NOMO-1 (cell line): Measurements from ENCODE around the gene GRK5.

ENCODE experiments used
- DNase-seq, 2 experiments: peaks; one replicate each; lab custom pipeline; 2025; ENCODE audit not compliant: unreplicated experiment in 2 of 2; lab: John Stamatoyannopoulos, UW

The GRK5 gene

DNA sequence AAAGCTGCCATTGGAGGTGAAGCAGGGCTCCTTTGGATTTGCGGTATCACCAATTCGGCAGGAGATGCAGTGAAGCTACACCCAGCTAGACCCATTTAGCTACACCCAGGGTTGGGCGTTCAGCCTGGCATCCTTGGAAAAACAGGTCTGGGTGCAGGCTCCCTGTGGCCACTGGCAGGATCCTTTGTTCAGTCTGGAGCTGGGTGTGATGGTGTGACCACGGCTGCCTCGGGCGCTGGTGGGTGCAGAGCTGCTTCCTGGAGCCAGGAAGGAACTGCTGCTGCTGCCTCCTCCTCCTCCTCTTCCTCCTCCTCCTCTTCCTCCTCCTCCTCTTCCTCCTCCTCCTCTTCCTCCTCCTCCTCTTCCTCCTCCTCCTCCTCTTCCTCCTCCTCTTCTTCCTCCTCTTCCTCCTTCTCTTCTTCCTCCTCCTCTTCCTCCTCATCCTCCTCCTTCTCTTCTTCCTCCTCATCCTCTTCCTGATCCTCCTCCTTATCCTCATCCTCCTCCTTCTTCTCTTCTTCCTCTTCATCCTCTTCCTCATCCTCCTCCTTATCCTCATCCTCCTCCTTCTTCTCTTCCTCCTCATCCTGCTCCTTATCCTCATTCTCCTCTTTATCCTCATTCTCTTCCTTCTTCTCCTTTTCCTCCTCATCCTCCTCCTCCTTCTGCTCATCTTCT lies 84.0 kb downstream of the GRK5 start:
- DNase-seq = no peak

DNA sequence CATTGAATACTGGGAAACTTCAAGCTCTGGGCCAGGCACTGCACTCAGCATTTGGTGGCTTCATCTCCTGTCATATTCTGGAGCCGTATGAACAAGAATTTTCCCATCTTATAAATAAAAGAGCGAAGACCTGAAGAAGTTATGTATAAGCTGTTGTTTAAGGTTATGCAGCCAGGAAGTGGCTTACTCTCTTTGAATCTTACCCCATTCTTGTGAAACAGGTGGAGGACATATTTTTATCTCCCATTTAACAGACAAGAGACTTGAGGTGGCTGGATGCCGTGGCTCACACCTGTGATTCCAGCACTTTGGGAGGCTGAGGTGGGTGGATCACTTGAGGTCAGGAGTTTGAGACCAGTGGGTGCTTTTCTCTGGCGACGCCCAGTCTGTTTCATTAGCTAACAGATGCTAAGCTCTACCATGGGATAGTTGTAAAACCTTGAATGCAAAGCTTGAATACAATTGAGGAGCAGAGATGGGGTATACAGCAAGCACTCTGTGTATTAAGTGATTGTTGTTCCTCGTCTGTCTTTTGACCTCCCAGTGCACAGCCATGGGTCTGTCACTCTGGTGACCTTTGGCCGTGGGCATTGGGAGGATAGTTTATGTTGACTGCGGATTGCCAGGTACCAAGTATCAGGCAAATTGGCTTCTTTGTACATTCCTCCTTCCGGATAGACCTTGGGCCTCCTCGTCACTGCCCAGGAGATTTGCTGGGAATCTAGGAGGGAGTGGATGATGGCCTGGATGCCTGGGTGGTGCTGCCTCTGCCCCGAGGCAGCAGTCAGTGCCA lies 85.8 kb downstream of the GRK5 start:
- no peak for DNase-seq

DNA sequence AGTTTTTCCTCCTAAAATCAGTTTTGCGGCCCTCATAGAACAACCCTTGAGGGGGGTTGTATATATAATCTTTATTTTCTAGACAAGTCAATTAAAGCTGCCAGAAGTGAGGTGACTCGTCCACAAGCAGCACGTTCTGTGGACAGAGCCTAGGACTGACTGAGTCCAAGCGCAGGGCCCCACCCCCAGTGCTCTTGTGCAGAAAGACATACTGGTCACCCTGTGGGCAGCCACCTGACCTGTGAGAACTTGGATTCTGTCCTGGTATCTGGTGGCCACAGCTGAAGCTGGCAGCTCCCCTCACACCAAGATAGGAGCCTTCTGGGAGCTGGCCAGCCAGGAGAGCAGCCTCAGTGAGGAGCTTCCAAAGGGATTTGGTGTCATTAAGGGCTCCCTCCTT lies 89.3 kb downstream of the GRK5 start:
- DNase-seq = no peak

DNA sequence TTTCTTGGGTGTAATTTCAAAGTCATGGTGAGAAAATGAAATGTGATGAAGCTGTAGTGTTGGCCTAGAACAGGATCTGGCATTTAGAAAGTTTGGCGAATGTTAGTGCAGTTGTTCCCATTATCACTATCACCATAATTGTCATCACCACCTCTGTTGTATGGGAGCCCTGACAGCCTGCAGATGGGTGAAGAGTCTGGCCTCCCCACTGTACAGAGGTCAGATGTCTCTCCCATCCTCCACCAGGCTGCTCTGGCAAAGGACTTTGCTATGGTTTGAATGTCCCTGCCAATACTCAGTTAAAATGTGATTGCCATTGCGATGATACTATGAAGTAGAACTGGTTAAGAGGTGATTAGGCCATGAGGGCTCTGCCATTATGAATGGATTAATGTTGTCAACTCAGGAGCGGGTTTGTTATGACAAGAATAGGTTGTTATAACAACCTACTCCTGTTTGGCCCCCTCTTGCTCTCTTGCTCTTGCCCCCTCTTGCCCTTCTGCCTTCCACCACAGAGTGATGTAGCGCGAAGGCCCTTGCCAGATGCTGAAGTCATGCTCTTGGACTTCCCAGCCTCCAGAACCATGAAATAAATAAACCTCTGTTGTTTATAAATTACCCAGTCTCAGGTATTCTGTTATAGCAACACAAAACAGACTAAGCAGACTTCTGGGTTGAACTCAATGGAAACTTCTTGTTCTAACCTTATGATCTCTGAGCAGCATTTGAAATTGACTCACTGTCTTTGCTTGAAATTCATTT lies 90.0 kb downstream of the GRK5 start:
- DNase-seq = no peak

DNA sequence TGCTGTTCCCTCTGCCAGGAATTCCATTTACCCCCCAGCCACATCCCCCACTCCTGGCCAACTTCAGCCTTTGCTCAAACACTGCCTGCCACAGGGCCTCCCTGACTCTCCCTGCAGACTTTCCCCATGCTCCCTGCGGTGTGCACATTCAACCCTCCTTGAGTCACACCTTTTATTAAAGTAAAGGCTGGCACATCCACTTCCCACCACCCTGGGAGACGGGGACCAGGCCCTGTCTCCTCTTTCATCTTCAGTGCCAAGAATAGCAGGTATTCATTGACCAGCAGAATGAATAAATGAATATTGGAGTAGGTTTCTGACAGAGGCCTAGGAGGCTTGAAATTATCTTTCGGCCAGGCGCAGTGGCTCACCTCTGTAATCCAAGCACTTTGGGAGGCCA lies 91.4 kb downstream of the GRK5 start:
- DNase-seq = no peak

DNA sequence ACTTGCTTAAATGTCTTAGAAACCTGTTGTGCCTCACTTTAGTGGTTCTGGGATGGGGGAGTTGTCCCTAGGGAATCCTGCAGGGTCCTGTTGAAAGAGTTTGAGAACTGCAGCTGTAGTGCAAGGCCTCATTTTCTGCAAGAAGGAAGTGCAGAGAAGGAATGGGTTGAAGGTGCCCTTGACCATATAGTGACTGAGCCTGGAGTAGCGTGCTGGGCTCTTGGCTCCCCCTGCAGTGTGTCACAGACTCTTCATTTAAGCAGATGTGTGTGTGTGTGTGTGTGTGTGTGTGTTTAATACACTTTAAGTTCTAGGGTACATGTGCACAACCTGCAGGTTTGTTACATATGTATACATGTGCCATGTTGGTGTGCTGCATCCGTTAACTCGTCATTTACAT lies 92.2 kb downstream of the GRK5 start:
- DNase-seq = peak; percentile 14 to 19

DNA sequence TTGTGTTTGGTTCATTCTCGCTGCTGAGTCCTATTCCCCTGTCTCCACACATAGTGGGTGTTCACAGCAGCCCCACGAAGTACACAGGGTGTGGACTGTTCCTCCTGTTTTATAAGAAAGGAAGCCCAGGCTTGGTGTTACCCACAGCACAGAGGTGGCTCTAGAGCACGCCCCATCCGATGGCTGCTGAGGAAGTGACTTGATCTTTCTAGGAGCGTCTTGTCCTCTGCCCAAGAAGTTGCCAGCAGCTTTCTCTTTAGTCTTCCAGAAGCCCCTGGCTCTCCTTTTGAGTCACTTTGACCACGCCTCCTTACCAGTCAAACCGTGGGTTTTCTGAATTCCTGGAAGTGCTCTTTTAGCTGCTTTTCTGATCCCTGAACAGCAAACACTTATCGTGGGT lies 94.0 kb downstream of the GRK5 start:
- DNase-seq = no peak

DNA sequence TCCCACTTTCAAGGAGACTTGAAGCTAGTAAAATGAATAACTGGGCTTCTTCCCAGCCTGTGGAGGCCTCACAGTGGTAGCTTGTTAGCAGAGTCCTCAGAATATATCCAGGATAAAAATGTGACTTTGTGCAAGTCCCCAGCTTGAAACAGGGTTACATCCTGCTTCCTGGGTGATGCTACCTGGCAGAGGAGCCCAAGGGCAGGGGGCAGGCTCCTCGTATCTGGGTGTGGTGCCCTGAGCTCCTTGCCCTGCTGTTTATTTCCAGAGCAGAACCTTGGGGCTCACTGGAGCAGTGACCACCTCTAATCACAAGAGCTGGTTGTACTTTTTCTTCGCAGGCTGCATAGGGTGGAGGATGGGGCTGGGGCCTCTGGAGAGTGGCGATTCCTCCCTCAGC lies 94.8 kb downstream of the GRK5 start:
- no peak for DNase-seq

DNA sequence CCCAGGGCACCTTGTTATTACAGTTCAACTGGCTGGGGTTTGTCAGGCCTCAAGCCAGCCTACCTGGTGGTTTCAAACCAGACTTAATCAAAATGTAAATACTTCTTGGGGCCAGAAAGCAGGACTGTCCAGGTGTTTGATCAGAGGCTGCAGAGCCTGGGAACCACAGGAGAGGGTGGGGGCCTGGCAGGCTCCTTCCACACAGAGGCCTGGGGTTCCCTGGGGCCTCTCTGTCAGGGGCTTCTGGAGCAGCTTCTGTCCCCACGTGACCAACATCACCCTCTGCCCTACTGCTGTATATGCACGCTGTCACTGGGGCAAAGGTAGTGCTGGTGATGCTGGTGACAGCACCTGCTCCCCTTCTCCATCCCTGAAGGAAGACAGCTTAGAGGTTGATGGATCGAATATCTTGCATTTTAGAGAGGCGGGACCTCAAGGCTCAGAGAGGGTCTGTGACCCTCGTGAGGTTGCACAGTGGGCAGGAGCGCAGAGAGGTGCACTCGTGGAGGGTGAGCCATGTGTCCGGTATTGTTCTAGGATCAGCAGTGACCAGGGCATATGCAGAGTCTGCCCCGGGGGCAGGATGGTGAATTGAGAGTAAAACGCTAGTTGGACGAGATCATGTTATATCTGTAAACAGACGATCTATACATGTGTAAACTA lies 95.4 kb downstream of the GRK5 start:
- no peak for DNase-seq

DNA sequence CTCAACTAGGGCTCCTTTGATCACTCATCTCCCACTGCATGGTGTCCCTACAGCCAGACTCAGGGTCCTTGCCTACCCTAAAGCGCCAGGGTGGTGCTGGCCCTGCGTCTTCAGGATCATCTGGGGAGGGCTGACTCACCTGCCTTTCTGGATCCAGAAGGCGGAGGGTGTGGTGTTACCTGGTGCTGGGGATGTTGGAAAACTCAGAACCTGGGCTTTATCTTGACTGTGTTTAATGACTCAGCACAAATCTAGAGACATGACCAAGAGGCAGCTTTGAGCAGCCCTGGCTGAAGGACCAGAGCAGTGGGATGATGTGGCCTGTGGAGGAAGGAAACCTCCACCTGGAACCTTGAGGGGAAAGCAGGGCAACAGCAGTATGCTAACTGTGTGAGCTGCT lies 96.5 kb downstream of the GRK5 start:
- no peak for DNase-seq

DNA sequence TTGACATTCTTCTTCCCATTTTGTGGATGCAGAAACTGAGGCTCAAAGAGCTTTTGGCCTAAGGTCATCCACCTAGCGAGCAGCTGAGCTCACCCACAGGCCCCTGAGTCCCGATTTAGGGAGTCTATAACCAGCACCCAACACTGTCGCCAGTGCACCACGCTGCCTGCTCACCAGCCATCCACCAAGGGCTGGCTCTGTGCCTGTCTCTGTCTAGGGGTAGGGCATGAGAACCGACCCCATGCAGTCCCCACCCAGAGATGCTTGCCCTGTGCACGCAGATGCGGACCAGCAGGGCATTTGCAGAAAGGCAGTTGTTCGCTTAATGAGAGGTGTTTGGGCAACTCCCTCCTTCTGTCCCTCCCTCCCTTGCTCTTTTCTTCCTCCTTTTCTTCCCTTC lies 97.2 kb downstream of the GRK5 start:
- DNase-seq = no peak

DNA sequence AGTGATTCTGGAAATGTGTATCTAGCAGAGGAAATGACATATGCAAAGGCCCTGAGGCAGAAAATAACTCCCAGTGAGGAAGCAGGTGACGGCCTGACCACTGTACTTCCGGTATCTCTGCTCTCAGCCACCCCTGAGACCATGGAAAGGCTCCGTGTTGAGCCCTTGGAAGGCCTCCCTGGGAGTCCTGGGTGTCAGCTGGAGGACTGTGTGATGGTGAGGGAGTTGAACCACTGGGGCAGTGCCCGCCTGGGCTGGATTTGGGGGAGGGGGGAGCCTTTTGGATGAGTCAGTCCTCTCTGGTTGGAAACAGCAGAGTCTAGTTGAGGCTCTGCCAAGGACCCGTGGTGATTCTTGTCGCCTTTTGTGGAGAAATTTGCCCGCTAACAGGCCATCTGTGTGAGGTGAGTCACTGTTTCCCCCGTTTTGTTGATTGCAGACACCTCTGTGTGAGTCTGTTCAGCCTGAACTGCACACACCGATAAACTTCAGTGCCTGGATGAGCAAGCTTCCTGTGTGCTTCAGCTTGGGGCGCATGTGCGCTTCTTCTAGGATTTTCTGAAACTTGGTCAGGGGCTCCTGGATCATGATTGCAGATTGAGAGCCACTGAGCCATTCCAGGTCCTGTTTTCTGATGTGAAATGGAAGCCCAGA lies 98.6 kb downstream of the GRK5 start:
- peak; percentile 71 to 89 for DNase-seq

DNA sequence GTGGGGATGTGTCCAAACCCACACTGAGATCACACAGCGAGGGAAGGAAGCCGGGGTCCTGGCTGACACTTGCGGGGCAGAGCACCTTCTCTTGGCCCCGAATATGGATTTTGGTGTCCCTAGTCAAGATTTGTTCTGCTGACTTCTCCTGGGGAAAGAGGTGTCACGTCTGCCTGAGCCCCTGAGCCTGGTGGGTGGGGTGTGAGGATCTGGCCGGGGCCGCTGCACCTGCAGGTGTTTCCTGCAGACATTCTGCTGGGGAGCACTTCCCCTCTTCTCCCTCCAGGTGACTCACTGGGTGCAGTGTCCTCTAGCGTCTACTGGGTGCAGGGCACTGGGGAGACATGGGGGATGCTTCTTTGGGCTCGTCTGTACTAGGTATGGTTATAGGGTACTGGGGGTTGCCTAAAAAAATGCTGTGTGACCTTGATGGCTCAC lies 99.2 kb downstream of the GRK5 start:
- DNase-seq = peak; percentile 20 to 47

DNA sequence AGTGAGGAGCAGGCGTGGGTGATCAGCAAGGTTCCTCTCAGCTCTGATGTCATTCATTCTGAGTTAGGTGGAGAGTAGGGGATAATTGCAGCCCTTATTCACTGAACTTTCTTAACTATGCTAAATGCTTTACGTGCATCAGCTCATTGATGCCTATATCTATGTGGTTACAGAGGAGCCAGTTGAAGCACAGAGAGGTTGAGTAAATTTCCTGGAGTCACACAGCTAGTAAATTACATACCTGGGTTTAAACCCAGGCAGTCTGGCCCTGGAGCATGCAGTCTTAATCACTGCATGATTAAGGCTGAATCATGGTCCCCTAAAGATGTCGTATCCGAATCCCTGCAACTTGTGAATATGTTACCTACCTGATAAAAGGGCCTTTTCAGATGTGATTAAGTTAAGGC lies 99.6 kb downstream of the GRK5 start:
- no peak for DNase-seq

DNA sequence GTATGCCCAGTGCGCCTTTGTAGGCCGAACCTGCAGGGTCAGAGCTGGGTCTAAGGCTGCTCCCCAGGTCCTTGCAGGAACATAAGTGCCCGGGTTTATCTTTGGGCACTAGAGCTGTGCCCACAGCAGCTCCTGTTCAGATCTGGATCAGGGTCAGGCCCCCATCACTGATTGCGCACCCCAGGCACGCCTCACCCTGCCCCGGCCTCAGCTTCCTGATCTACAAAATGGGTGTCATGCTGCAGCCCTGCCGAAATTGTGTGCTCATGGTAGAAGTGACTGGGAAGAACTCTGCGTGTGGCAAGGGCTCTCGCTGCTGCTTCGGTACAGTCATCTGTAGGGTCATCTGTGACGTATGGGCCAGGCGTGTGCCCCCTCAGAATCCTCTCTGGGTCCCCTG lies 100.7 kb downstream of the GRK5 start:
- DNase-seq = no peak

DNA sequence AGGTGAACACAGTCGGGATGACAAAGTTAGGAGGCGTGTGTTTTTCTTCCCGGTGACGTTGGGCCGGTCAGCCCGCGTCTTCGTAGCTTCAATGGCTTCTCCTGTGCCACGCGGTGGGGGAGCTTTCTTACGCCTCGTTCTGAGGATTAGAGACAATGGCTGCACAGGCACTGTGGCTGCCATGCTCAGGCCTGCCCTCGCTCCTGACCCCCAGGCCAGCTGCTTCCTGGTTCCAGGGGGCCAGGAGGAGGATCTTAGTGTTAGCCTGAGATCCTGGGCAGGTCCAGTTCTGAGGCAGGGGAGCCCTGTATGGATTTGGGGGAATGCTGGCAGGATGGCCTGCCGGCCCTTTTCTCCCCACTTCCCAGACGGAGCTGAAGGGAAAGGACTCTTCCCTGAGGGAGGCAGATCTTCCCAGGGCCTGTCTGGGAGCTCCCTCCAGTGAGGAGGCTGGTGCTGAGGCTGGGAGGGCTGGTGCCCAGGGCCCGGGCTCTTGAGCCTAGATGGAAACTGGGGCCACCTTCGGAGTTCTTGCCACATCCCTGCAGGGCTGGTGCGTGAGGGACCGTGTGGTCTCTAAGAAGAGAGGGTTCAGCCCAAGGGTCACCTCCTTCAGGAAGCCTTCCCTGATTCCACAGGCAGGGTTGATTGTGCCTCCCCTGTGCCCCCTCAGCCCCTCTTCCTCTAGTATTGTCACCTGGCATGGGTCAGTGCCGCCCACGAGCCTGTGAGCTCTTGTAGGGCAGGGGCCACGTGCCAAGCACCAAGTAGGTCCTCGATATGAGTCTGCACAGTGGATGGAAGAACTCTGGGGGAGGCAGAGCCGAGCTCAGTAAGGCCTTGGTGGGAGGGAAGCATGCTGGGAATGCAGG lies 101.4 kb downstream of the GRK5 start:
- DNase-seq = no peak

DNA sequence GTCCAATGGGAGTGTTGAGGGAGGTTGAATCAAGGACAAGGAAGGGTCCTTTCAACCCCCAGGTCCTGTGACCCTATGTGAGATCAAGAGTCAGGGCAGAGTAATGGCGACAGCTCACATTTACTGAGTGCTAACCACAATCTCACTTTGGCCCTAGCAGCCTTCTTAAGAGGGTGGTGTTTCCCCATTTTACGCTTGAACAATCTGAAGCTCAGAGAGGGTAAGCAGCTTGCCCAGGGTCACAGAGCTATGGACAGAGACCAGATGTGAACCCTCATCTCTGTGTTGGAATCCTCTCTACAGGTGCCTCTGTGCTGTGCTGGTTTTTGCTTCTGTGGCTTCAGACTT lies 102.0 kb downstream of the GRK5 start:
- DNase-seq = no peak

DNA sequence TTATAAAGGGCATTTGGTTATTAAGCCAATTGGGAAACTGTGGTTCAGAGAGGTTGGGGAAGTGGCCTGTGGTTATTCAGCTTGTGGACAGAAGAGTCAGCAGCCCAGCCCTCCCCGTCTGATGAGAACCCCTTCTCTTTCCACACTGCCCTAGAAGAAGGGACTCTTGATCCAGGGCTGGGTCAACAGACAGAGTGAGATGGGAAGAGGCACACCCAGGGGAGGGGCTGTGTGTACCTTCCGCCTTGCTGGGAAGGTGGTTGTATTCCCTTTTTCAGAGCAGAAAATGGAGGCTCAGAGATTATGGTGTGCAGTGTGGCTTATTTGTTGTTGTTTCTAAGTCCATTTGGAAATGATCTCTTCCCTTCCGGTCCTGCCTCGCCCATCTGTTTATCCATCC lies 103.4 kb downstream of the GRK5 start:
- DNase-seq = no peak

DNA sequence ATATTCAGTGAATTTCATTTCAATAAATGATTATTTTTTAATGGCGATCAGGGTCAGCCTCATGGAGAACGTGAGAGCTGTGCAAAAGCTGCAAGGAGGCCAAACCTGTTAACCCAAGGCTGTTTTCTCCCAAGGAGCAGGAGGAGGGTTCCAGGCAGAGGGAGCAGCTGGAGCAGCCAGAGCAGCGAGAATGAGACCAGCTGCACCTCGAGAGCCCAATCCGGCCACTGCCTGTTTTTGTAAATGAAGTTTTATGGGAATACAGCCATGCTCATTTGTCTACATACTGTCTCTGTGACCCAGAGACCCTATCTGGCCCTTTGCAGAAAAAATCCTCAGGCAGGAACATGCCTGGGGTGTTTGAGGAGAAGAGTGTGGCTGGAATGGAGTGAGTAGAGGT lies 104.9 kb downstream of the GRK5 start:
- DNase-seq = no peak

DNA sequence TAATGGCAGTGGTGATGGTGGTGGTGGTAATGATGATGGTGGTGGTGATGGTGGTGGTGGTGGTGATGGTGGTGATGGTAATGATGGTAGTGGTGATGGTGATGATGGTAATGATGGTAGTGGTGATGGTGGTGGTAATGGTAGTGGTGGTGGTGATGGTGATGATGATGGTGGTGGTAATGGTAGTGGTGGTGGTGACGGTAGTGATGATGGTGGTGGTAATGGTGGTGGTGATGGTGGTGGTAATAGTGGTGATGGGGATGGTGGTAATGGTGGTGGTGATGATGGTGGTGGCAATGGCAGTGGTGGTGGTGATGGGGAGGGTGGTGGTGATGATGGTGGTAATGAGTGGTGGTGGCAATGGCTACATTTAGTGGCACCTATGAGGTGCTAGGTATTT lies 105.7 kb downstream of the GRK5 start:
- DNase-seq = no peak
